GM19467 (cell line): ENCODE data around the gene EXD3.

Experiments
- ATAC-seq: cut with Tn5 transposase; IDR thresholded peaks from one replicate; pipeline ENCODE4 v1.9.1; 2021; ENCODE audit warnings: mild to moderate bottlenecking, moderate library complexity; ENCODE audit not compliant: unreplicated experiment

EXD3 gene

GRCh38 chr9:137320555-137321384 is 102.2 kb downstream of the EXD3 start:
- ATAC-seq, result no peak

GRCh38 chr9:137319739-137320551 is 103.0 kb downstream of the EXD3 start:
- ATAC-seq, result no peak

- no peak for ATAC-seq
Observed at GRCh38 chr9:137319011-137319738, 103.8 kb downstream of the EXD3 start.

GRCh38 chr9:137318602-137319001 is 104.4 kb downstream of the EXD3 start:
- no peak for ATAC-seq

- no peak for ATAC-seq
Observed at GRCh38 chr9:137317718-137318511, 105.0 kb downstream of the EXD3 start.

GRCh38 chr9:137317021-137317717 is 105.8 kb downstream of the EXD3 start:
- no peak for ATAC-seq

GRCh38 chr9:137316012-137316981 is 106.7 kb downstream of the EXD3 start:
- no peak for ATAC-seq

- ATAC-seq, result no peak
Observed at GRCh38 chr9:137315581-137316011, 107.4 kb downstream of the EXD3 start.

- ATAC-seq, result no peak
Observed at GRCh38 chr9:137314561-137315560, 108.1 kb downstream of the EXD3 start.

- no peak for ATAC-seq
Observed at GRCh38 chr9:137313956-137314560, 108.9 kb downstream of the EXD3 start.

GRCh38 chr9:137313326-137313936 is 109.5 kb downstream of the EXD3 start:
- ATAC-seq, result no peak

GRCh38 chr9:137312852-137313325 is 110.1 kb downstream of the EXD3 start:
- ATAC-seq, result no peak

GRCh38 chr9:137311986-137312851 is 110.7 kb downstream of the EXD3 start:
- ATAC-seq, result no peak

- ATAC-seq, result no peak
Observed at GRCh38 chr9:137311171-137311985, 111.6 kb downstream of the EXD3 start.
